Activated effector memory CD4-positive, alpha-beta T cell treated with anti-CD3 and anti-CD28 coated beads, Interleukin-2, amount 50 U/mL, for 16 hours (primary cell): ENCODE results near the gene SLC39A11.

Experiments
- DNase-seq: peaks from one replicate; pipeline ENCODE4 v3.0.0-alpha.2; 2020

Gene SLC39A11

DNA sequence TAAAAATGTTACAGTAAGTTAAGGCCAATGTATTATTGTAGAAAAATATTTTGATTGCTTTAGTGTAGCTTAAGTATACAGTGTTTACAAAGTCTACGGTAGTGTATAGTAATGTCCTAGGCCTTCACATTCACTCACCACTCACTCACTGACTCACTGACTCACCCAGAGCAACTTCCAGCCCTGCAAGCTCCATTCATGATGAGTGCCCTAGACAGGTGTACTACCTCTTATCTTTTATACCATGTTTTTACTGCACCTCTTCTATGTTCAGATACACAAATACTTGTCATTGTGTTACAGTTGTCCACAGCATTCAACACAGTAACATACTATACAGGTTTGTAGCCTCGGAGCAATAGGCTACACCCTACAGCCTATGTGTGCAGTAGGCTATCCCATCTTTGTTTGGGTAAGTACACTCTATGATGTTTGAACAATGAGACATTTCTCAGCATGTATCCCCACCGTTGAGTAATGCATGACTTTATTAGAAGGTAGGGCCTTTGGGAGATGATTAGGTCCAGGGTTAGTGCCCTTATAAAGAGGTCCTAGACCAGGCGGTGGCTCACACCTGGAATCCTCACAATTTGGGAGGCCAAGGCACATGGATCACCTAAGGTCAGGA is 117.8 kb downstream of the SLC39A11 start:
- DNase-seq = no peak

DNA sequence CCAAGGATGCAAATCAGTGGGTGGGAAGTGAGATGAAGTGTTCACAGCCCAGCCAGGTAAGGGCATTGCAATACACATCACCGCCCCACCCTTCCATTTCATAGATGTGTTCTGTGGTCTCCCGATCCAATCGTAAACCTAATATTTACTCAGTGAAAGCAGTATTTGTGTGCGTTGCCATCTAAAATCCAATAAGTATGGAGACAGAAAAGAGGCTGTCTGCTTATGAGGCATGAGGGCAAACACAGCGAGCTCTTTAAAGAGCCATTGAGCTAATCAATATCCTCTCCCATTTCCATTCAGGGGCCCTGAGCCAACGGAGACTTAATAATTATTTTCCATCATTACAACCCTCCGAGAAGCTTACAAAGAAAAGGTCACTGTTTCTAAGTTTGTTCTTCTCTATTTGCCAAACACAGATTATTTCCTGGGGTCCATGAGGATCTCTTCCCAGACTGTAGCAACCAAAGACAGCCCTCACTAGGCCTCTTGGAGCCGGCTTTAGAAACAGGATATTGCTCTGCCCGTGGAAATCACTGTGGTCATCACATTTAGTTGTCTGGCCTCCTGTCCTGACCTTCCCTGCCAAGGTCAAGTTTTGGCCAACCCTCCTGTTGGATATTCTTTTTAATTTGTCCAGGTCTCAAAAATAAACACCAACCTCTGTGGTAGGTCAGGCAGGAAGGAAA is 120.1 kb downstream of the SLC39A11 start:
- no peak for DNase-seq

DNA sequence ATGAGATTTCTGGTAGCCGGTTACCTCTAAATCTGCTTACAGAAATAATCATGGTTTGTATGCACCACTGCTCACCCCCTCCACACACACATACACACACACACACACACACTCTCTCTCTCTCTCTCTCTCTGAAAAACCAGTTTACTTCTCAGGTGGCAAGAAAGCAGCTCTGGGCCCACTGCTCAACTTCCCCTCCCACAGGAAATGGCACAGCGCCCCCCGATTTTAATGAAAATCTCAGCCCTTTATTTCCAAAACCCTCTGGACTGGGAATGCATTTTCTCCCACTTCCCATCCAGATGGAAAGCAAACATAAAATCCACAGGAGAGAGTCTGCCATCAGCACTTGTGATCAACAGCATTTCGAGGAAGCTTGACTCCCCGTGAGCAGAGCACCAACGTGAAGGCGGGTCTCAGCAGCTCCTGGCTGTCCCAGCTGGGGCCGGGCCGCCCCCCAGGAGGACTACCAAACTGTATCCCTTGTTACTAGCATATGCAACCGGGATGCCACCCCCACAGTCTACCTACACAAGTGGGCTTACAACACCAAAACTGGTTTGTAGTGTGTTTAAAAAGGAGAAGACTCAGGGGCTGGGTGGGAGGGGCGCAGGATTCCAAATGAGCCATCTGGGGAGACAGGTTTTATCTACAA is 121.1 kb downstream of the SLC39A11 start:
- DNase-seq = no peak

DNA sequence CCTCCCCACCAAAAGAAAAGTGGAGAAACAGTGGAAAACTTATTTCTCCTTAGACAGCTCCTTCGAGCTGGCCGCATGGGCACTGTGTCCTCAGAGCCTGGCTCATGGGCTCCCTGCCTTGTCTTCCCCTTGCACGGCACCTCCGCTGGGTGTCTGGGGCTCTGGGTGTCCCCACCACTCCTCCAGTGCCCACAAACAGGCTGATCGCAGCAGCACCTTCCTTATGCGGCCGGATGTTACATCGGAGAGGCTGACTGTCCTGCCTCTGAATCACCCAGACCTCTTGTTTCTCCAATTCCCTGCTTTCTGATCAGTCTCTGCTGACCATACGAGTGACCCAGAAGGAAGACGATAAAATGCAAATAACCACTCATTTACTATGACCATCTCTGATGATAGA is 121.7 kb downstream of the SLC39A11 start:
- no peak for DNase-seq

DNA sequence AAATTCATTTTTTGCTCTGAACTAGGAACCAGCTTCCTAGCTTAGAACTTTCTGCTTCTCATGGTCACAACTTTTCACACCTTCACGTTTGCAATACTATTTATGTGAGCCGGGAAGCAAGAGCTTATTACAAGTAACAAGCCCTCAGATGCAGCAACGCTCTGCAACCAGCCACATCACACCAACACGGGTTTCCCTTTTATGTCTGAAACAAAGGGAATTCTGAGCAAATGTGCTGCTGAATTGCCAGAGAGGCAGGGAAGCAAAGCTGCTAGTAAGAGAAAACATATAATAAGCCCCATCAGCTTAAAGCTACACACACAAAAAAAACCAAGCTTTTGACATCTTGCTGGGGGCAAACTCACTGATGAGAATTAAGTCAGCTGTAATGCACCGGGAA is 122.2 kb downstream of the SLC39A11 start:
- no peak for DNase-seq

DNA sequence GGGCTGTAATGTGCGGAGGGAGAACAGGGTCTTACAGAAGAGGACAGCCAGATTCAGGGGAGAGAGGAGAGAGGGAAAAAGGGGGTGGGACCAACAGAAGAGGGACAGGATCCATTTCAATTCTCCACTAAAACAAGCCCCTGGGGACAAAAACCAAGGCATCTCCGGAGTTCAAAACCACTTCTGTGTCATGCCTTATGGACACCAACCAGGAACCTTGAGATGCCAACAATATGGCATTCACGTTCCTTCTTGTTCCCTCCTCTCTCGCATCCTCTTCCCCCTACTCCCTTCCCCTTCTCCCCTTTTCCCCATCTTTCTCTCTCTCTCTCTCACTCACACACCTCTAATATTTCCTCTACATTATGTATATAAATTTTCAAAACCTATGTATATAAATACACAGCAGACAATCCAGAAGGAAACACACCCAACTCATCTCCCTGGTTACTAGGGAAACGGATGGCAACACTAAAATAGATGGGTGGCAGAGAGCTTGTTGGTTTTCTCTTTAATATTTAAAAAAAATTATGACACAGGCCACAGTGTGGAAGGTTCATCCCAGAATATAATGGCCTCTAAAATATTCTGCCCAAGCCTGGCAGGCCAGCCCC is 123.1 kb downstream of the SLC39A11 start:
- no peak for DNase-seq

DNA sequence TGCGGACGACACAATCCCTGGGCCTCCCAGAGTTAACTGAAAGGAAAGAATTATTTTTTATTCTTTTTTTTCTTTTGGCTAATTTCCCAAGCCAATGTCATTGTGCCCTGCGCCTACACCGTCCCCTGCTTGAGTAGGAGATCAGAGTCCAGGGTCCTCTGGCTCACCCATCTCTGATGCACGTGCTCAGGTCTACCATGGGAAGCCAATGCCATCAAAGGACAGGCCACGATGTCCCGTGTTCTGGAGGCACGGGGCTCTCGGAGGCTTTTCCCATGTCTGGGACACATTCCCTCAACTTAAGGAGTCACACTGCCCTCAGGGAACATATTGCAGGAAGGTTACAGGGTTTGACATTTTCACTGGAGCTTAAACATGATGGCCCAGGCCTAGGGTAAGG is 123.7 kb downstream of the SLC39A11 start:
- DNase-seq = no peak

DNA sequence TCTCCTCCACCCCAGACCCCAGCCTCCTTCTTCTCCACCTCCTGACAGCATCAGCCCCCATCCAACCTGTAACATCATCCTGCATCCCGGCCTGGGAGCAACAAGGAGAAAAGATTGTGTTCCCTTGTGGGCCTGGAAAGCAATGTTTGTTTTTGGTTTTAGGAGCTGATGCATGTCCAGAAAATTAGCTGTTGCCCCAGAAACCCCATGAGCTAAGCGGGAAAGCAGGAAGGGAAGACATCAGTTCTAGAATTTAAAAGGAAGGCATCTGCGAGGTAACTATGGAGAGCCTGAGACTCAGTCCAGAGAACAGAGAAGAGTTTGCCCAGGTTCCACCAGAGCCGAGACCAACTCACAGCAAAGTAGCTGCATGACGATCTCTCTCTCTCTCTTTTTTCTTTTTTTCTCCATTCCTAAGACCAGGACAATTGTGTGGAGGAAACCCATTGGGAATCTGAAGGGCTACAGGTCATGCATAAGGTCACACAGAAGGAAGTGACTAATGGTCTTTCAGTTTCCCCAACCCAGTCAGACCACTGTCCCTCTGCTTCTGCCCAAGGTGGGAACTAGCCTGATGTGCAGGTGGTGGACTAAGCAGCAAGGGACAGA is 124.4 kb downstream of the SLC39A11 start:
- no peak for DNase-seq

DNA sequence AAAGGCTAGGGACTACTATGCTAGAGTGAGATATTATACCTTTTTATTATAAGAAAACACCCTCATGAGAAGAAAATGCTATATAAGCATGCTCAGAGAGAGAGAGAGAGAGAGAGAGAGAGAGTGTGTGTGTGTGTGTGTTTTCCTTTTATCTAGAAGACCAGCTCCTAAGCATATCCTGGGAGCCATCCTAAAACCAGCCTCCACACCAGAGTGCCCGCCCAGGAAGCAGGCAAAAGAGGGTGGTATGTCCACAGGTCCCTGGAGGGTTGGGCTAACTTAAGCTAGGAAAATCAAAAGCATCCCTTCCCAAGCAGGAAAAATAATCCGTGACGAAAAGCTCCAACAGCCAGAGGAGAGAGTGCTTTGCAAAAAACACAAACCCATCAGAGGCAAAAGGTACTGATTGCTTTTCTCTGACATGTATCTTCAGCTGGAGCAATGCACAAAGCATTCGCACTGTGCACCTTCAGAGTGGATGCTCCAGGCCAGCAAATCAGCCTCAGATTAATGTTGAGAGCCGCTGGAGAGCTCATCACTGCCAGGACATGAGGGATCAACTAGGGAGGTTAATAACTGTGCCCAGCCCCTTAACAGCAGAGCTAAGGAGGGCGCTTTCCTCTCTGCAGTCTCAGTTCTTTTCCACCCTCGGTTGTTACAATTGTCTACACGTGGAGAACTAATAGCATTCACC is 125.1 kb downstream of the SLC39A11 start:
- DNase-seq = no peak

DNA sequence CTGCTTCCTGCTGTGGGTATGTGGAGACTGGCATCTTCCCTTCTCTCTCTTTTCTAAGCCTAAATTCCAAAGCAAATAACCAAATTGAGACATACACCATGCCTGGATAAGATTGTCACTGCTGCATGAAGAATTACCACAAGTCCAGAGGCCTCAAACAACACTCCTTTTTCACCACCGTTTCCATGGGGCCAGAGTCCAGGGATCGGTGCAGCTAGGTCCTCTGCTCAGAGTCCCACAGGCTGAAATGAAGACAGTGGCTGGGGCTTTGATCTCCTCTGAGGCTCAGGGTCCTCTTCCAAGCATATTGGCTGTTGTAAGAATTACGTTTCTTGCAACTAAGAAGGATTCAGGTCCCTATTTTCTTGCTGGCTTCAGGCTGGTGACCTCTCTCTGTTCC is 130.4 kb downstream of the SLC39A11 start:
- DNase-seq = no peak

DNA sequence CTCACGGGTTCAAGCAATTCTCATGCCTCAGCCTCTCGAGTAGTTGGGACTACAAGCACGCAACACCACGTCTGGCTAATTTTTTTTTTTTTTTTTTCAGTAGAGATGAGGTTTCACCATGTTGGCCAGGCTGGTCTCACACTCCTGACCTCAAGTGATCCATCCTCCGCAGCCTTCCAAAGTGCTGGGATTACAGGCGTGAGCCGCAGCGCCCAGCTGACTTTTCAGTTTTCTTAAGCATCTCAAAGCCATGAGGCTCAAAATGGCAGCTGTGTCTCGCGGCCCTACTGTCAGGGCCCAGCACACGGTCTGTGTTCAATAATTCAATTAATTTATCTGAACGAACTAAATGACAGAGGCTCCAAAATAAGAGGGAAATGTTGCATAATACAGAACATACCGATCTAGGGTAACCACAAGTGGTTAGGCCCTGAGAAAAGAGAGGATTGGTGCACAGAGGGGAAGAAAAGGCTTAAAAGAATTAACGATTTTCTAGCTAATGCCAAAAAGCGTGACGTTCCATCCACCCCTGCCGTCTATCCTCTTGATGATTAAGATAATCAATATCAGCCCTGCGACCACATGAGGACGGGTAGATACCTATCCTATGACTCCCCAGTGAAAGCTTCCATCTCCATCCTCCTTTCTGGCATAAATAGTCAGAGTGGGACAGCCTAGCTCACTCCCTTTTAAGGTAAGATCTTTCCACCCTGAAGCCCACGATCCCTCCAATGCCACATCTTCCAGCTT is 136.9 kb downstream of the SLC39A11 start:
- DNase-seq = no peak

DNA sequence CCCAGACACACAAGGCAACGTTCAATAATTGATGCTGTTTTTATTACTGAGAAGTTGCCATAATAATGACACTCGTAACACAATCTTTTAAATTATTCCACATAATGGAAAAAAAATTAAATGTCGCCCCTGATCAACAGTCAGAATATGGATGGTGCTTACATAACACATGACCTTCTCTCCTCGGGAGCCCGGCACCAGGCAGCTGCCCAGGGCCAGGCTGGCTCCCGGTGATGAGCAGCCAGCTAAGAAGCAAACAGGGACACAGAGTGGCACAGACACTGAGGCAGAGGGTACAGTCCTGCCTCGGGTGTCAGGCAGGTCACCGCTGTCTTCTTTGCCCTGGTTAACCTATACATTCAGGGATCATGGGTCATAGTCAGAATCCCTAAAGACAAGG is 137.9 kb downstream of the SLC39A11 start:
- no peak for DNase-seq

DNA sequence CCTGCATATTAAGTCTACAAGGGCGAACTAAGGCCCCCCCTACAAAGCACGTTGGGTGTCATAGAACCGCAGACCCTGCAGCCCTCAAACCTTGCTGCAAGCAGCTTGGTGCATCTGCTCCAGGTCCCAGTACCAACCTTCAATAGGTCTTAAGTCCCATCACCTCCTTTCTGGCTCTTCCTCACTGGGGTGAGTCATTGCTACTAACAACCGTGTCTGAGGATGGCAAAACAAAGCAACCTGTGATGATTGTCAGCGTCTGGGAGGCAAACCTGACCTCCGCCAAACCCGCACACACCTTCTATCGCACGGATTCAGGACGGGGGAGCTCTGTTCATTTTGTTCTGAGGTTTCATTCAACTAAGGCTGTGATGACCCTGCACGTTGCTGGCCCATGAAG is 138.9 kb downstream of the SLC39A11 start:
- no peak for DNase-seq

DNA sequence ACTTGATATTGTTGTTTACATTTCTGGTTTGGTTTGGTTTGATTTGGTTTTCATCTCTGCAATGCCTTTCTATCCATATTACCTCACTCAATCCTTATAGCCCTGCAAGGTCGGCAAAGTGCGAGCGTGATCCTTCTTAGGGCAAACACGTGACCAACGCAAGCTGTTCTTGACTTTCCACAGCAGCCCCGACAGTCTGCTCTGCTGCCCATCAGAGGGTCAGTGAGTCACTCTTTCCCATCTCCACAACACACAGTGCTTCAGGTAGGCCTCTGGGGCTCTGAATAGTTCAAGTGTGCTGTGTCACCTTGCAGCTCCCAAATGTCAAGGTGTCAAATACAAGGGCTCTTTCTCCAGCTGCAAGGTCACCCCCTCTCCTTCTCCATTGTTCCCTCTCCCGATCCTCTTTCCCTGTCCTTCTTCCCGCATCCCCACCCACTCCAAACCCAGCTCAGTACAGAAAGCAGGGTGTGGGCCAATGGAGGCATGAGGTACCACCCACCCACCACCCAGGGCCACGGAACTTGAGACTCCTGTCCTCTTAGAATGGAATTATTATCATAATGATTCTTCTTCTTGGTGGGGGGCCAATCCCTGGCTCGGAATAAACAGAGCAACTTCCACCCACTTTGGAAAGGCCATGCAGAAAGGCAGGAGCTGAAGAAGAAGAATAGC is 139.7 kb downstream of the SLC39A11 start:
- no peak for DNase-seq

DNA sequence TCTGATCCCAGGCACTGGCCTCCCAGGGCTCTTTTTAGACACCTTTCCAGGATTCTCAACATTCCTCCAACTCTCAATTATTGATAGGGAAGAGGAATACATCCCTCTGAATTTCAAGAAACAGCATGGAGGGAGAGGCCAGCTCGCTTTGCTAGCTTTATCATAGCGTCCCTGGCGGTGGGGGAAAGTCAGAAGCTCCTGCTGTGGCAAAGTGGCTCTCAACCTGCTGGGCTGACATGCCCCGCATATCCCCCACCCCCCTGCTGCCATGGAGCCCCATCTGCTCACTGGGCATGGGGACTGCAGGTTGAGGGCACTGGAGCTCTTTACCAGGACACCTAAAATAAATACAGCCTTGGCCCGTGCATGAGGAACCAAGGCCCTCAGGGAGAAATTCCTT is 140.3 kb downstream of the SLC39A11 start:
- DNase-seq = no peak

DNA sequence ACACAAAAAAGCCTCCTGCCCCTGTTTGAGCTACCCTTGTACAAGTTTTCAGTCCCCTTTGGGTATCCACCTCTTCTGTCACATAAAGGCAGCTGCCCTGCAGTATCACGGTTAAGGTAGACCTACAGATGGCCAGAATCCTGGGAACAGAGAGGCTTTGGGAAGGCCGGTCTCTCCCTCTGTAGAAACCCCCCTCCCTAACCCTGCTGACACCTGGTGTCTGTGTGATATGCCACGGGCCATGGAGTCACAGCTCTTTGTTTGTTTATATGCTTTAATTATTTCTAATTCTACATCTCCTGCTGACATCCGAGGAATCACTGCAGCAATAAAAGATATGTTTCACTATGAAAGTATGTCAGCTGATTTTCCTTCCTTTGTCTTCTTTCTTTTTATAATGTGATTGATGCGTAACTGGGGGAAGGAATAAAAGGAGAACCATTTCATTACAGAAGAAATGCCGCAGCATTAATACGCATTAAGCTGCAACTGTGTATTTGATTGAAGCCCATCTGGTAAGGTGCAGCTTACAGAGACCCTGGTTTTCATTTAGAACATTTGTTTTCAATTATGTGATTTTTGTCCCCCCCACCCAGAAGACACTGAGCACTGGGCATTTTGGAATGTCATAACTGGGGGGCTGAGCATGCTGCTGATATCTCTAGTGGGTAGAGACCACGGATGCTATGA is 142.1 kb downstream of the SLC39A11 start:
- no peak for DNase-seq

DNA sequence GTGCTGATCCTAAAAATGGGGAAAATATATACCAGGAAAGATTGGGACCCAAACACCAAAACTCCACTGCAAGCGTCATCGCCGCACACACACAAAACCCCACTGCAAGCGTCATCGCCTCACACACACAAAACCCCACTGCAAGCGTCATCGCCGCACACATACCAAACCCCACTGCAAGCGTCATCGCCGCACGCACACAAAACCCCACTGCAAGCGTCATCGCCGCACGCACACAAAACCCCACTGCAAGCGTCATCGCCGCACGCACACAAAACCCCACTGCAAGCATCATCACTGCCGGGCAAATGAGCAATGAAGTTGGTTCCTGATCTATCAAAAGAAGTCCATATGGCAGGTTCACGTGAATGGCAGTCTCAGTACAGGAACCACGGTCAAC is 144.4 kb downstream of the SLC39A11 start:
- DNase-seq = no peak

DNA sequence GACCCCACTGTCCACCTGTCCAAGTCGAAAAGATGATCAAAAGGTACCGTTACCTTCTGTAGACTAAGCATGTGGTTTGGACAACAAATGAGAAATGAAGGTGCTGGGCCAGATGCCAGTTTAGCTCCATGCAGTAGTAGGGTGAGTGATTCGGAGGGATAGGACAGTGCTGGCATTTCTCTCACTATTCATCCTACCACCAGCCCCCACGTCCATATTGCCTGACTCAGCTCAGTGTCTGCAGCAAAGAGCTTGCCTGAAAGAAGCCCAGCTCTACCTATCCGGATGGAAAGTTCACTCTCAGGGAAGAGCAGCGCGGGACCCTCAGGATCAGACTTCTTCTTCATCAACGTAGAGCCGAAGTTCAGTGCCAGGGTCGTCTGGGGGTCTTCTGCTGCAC is 145.0 kb downstream of the SLC39A11 start:
- DNase-seq = no peak

DNA sequence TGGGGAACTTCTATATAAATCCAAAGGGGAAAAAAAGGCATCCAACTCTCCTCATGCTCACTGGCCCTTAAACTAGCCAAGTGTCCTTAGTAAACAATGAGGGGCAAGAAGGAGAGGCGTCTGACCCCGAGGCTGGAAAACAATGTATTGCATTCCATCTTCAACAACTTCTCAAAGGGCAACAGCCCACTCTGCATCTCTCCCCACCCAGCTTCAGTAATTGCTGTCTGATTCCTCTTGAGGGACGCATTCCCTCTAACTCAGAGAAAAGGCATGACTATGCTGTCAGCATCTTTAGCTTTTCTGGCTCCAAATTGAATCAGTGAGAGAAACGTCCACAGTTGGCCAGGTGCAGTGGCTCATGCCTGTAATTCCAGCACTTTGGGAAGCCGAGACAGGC is 145.8 kb downstream of the SLC39A11 start:
- no peak for DNase-seq

DNA sequence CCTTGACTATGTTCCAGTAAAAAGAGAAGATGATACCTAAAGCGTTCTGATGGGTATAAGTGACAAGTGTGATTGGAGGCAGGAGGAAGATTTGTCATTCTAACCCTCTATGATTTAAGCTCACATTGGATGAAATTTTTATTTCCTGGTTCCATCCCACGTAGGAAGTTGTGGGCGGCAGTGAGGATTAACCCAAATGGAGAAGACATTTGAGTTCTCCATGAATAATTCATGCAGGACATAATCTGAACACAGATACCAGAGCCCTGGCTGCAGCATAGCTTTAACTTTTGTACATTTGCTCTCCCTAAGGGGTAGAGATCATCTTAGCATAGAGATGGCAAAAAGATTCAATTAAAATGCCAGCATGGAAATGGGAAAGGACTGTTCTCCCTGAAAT is 146.3 kb downstream of the SLC39A11 start:
- DNase-seq = no peak

DNA sequence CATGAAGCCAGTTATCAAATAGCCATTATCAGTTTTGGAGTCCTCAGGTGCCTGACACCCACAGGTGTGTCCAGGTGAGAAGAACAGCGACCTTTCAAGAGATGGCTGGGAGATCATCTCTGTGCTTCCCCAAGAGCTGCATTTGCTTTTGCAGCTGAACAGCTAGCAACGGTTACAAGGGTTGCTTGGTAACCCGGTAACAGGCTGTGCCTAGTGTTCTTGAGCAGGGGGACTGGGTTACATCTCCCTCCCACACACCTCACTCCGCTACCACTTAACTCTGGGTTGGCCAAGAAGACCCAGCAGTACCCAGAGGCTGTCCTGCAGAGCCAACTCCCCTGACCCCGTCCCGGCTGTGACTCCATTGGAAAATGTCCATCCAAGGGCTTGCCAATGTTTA is 147.0 kb downstream of the SLC39A11 start:
- no peak for DNase-seq
